Endothelial cell of umbilical vein (primary cell): ENCODE results near the gene OTUD7B. TPM values are rescaled to one million over a fixed set of nuclear protein-coding genes. Genes with fewer than 3 reads are reported as not detected.

ENCODE experiments used
- BruUV-seq: library from RNA; stranded (reverse); fragments of 400-500 nt; replicated peaks from 2 replicates; lab custom pipeline; 2021; lab: Mats Ljungman, UMichigan
- CTCF ChIA-PET: fragments of 300-600, 350-600 bp; sonication (Branson Sonifier 250); formaldehyde crosslinking; loops from one replicate; lab custom pipeline; 2021; ENCODE audit warnings: antibody characterized with exemption, inconsistent platforms; lab: Charles Lee
- POLR2A ChIA-PET: fragments of 300-600, 350-600 bp; sonication (Branson Sonifier 250); formaldehyde crosslinking; loops from one replicate; lab custom pipeline; 2021; ENCODE audit warnings: antibody characterized with exemption, inconsistent platforms; lab: Charles Lee
- DNase-seq: peaks from one replicate; pipeline ENCODE4 v3.0.0-alpha.2; 2011; ENCODE audit warnings: low read depth, low spot score
- FAIRE-seq: peaks from 2 replicates; lab custom pipeline; 2011; peaks lifted over from hg19 to GRCh38; lab: Jason Lieb, UNC
- H2AFZ ChIP-seq: 2 replicates; pipeline ENCODE4 v1.6.0; 2012; ENCODE audit warnings: low read depth, low read length, control low read depth, inconsistent platforms
- H3K27ac ChIP-seq: 2 replicates; pipeline ENCODE4 v1.5.1; 2011; ENCODE audit warnings: low read depth, mild to moderate bottlenecking, control low read depth, low read length, moderate library complexity; ENCODE audit not compliant: insufficient read depth
- H3K27me3 ChIP-seq, 2 experiments: 2 replicates each; pipeline versions ENCODE4 v1.6.0 to v1.6.1; 2011; ENCODE audit warnings: low read length in 2 of 2, mixed read lengths in 1 of 2; ENCODE audit not compliant: control insufficient read depth in 2 of 2, insufficient read depth in 2 of 2
- H3K36me3 ChIP-seq, 2 experiments: 2 replicates in 1 of 2; 3 replicates in 1 of 2; pipeline ENCODE4 v1.5.1; 2011; ENCODE audit warnings: low read length in 2 of 2, mild to moderate bottlenecking in 1 of 2, moderate library complexity in 1 of 2; ENCODE audit not compliant: control insufficient read depth in 2 of 2, insufficient read depth in 2 of 2; ENCODE audit errors: extremely low read depth in 1 of 2
- H3K4me1 ChIP-seq: 3 replicates; pipeline ENCODE4 v1.5.1; 2011; ENCODE audit warnings: mild to moderate bottlenecking, low read length; ENCODE audit not compliant: control insufficient read depth, insufficient read depth; ENCODE audit errors: extremely low read depth
- H3K4me2 ChIP-seq: 2 replicates; pipeline ENCODE4 v1.6.1; 2011; ENCODE audit warnings: low read length, control low read depth, mixed read lengths; ENCODE audit not compliant: insufficient read depth
- H3K4me3 ChIP-seq, 3 experiments: fragments of 200-600 bp in 1 of 3; sonication (generic), shearing (Covaris generic) in 1 of 3; replicated peaks in 1 of 3; 2 replicates each; pipeline ENCODE4 v1.5.1; 2011 to 2016; ENCODE audit warnings: control low read depth in 3 of 3, low read length in 3 of 3, mild to moderate bottlenecking in 2 of 3, inconsistent platforms in 1 of 3, low read depth in 1 of 3, moderate library complexity in 1 of 3; ENCODE audit not compliant: insufficient read depth in 1 of 3
- H3K79me2 ChIP-seq: 2 replicates; pipeline ENCODE4 v1.6.0; 2012; ENCODE audit warnings: low read length, inconsistent platforms; ENCODE audit not compliant: control insufficient read depth, insufficient read depth
- H3K9ac ChIP-seq: replicated peaks from 2 replicates; pipeline ENCODE3; 2011; ENCODE audit warnings: low read length, control low read depth; ENCODE audit not compliant: insufficient read depth; ENCODE audit errors: extremely low read depth
- H3K9me1 ChIP-seq: replicated peaks from 3 replicates; pipeline ENCODE4 v1.6.0; 2011; ENCODE audit warnings: mild to moderate bottlenecking, low read length; ENCODE audit not compliant: control insufficient read depth, insufficient read depth; ENCODE audit errors: extremely low read depth
- H3K9me3 ChIP-seq: replicated peaks from 2 replicates; pipeline ENCODE4 v1.5.1; 2012; ENCODE audit warnings: low read length, inconsistent platforms; ENCODE audit not compliant: control insufficient read depth, insufficient read depth
- H4K20me1 ChIP-seq: replicated peaks from 2 replicates; pipeline ENCODE3; 2011; ENCODE audit warnings: mild to moderate bottlenecking, low read length; ENCODE audit not compliant: control insufficient read depth, insufficient read depth; ENCODE audit errors: extremely low read depth
- CTCF ChIP-seq, 2 donors: IDR thresholded peaks; 1 replicate in 1 of 2; 2 replicates in 1 of 2; pipeline ENCODE4 v1.5.1; 2011; ENCODE audit warnings: low read length in 2 of 2, mild to moderate bottlenecking in 2 of 2, moderate library complexity in 2 of 2, control low read depth in 1 of 2, inconsistent platforms in 1 of 2, low read depth in 1 of 2; ENCODE audit not compliant: insufficient read depth in 1 of 2; ENCODE audit errors: extremely low read depth in 1 of 2
- EZH2 ChIP-seq: IDR thresholded peaks from 2 replicates; pipeline ENCODE4 v1.6.1; 2012; ENCODE audit warnings: borderline replicate concordance, low read depth, mild to moderate bottlenecking, moderate library complexity, low read length, inconsistent platforms; ENCODE audit not compliant: severe bottlenecking
- FOS ChIP-seq: IDR thresholded peaks from 2 replicates; pipeline ENCODE4 v1.6.1; 2011; ENCODE audit warnings: mild to moderate bottlenecking, low read length, moderate library complexity, borderline replicate concordance; ENCODE audit not compliant: insufficient read depth
- GATA2 ChIP-seq: IDR thresholded peaks from 2 replicates; pipeline ENCODE4 v1.7.0; 2011; ENCODE audit warnings: low read depth, mild to moderate bottlenecking, moderate library complexity, mixed read lengths, low read length; ENCODE audit not compliant: insufficient read length, insufficient read depth
- JUN ChIP-seq: IDR thresholded peaks from 2 replicates; pipeline ENCODE4 v1.6.1; 2011; ENCODE audit warnings: borderline replicate concordance, low read depth; ENCODE audit not compliant: insufficient read length, insufficient read depth
- MYC ChIP-seq: IDR thresholded peaks from one replicate; pipeline ENCODE4 v1.6.1; 2011; ENCODE audit warnings: mild to moderate bottlenecking, low read depth, low read length
- POLR2A ChIP-seq: IDR thresholded peaks from 2 replicates; pipeline ENCODE4 v1.6.1; 2012; ENCODE audit warnings: low read depth, mild to moderate bottlenecking, control low read depth, low read length
- POLR2AphosphoS5 ChIP-seq: IDR thresholded peaks from 2 replicates; pipeline ENCODE4 v1.6.1; 2012; ENCODE audit warnings: low read depth, mild to moderate bottlenecking, control low read depth, low read length, moderate library complexity; ENCODE audit not compliant: insufficient read depth
- dilution Hi-C: fragments of 300-500 bp; cut with MboI; formaldehyde crosslinking; loops from one replicate; pipeline ENCODE4 v1.15.0; 2019; ENCODE audit warnings: low sequenced_read_pairs; ENCODE audit not compliant: extremely low pct_ligation_motif_present
- intact Hi-C: fragments of 100-400 bp; cut with micrococcal nuclease; formaldehyde crosslinking; loops from one replicate; pipeline ENCODE4 v1.10.0; 2022
- polyA plus RNA-seq, 4 experiments: library from polyadenylated mRNA; depleted of rRNA in 3 of 4; stranded (reverse) in 3 of 4; unstranded in 1 of 4; fragments of >200 nt; gene quantifications; 2 replicates each; pipeline versions ENCODE4 v1.2.1 to v1.2.3, GENCODE V29; 2011 to 2012; ENCODE audit warnings: missing spikeins in 1 of 4
- total RNA-seq: library from RNA; stranded (reverse); gene quantifications from 2 replicates; pipeline ENCODE4 v1.2.3, GENCODE V29; 2021
- TF ChIP-seq, protein P1 (sequence below): IDR thresholded peaks from 2 replicates; pipeline ENCODE4 v1.6.1; 2011; ENCODE audit not compliant: insufficient read depth, insufficient read length

OTUD7B gene
- total and polyA plus RNA-seq, 2 donors (not counting 3 experiments of a cell fraction or from before 2014, with no cell fraction given): 4.3 to 22.8 TPM

GRCh38 chr1:149896575-149896974 lies 114.0 kb downstream of the OTUD7B start:
- H4K20me1 ChIP-seq: no peaks in the 10 kb centered on the region
- H2AFZ ChIP-seq: no peak overlapping the region
- H3K9me3 ChIP-seq: no peaks in the 10 kb centered on the region
- dilution Hi-C loops (loop anchor here (25.0 kb wide), 1 partner anchor 141 kb away; no protein-coding TSS in a partner anchor), intact Hi-C loops (no loop called here)
- no peak overlapping the region for H3K27ac ChIP-seq
- H3K4me2 ChIP-seq: no peak overlapping the region
- no peaks in the 10 kb centered on the region for H3K79me2 ChIP-seq
- TF ChIP-seq GATA2 (no peak), CTCF (IDR thresholded peaks at IDR 0.05; ENCODE audit: extremely low read depth in 1 of 2, insufficient read depth in 1 of 2, low read depth in 1 of 2, low read length in 2 of 2) (no peak), MYC (no peak), POLR2A (no peak), EZH2 (no peak), POLR2AphosphoS5 (no peak), FOS (no peak), JUN (no peak)
- TF ChIP-seq, protein P1, sequence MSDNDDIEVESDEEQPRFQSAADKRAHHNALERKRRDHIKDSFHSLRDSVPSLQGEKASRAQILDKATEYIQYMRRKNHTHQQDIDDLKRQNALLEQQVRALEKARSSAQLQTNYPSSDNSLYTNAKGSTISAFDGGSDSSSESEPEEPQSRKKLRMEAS: no peak
- no peak overlapping the region for H3K9ac ChIP-seq
- DNase-seq (no peak), FAIRE-seq (no peak)
- no peaks in the 10 kb centered on the region for H3K9me1 ChIP-seq
- ChIA-PET POLR2A (no interaction called here), CTCF (interaction anchor here (1.3 kb wide), 1 partner anchor 9 kb away, joined by 3 read pairs; a partner anchor contains a TSS)
- peaks cover 0 to 2% of the 10 kb centered on the region in 2 experiments for H3K27me3 ChIP-seq
- no TSS peak for BruUV-seq
- H3K4me1 ChIP-seq: peaks cover 5% of the 10 kb centered on the region
- no peak overlapping the region for H3K4me3 ChIP-seq
- H3K36me3 ChIP-seq: no peaks in the 10 kb centered on the region
